ENCODE results near the gene LSR. TPM values are rescaled to one million over a fixed set of nuclear protein-coding genes. Genes with fewer than 3 reads are reported as not detected.

LSR gene
- total and polyA plus RNA-seq, 12 donors, result 8.2 to 106 (median 58.7) TPM

- no peak for TF ChIP-seq POLR2A (IDR thresholded peaks at IDR 0.05)
- TF ChIP-seq CTCF (IDR thresholded peaks at IDR 0.05), result no peak
- no peak overlapping the region for H3K27ac ChIP-seq
- H3K9me3 ChIP-seq (replicated peaks in 1 of 3), result no peaks in the 10 kb centered on the region
- 66 to 84% (median 80%) methylated on average over 10 of the region's 10 CpGs for WGBS, 4 donors
- H3K36me3 ChIP-seq (replicated peaks in 1 of 2), result no peaks in the 10 kb centered on the region
- H3K4me3 ChIP-seq, result no peak overlapping the region
- no peak for DNase-seq
- H3K27me3 ChIP-seq, result no peaks in the 10 kb centered on the region
- peaks cover 13% of the 10 kb centered on the region in 2 donors for H3K4me1 ChIP-seq (replicated peaks in 1 of 2)
- intact Hi-C loops (cut with DNase I), result no loop called here
Measured at GRCh38 chr19:35307931-35308330, 59.1 kb downstream of the LSR start.

GRCh38 chr19:35308910-35309309, 60.1 kb downstream of the LSR start:
- peak overlapping the region in 3 of 5 donors; percentile 45 to 84 (median 58) for H3K27ac ChIP-seq

DNA sequence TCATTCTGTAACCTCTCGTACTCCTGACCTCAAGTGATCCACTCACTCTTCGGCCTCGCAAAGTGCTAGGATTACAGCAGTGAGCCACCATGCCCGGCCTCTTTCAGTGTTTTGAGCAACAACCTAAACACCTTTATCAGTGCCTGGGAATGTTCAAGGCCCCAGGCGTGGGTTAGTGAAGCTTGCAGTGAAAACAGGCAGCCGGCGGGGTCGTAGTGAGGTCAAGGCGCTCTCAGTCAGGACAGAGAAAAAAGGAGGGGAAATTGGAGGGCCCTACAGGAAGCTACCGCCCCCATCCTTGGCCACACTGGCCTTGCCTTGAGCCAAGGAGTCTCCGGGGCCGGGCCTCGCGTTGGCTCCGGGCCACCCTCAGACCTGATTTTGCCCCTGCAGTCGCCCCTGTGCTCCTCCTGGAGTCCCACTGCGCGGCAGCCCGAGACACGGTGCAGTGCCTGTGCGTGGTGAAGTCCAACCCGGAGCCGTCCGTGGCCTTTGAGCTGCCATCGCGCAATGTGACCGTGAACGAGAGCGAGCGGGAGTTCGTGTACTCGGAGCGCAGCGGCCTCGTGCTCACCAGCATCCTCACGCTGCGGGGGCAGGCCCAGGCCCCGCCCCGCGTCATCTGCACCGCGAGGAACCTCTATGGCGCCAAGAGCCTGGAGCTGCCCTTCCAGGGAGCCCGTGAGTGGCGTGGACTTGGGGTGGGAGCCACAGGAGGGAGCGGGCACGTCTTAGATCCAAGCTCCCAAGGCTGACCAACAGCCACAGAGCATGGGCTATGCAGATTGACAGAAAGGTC, 60.9 kb downstream of the LSR start:
- peak in 6 of 7 donors; percentile 76 to 94 (median 90) for DNase-seq
- Histone ChIP-seq H3K27ac (peak overlapping the region in 3 of 5 donors; percentile 45 to 84 (median 58)), H3K9me3 (replicated peaks in 1 of 3) (no peaks in the 10 kb centered on the region), H3K4me3 (no peak overlapping the region), H3K36me3 (replicated peaks in 1 of 2) (no peaks in the 10 kb centered on the region), H3K4me1 (replicated peaks in 1 of 2) (peaks cover 22 to 24% of the 10 kb centered on the region in 2 donors), H3K27me3 (no peaks in the 10 kb centered on the region)
- intact Hi-C loops (cut with DNase I), result no loop called here
- TF ChIP-seq CTCF (IDR thresholded peaks at IDR 0.05), result no peak
- peak in 1 of 2 donors; percentile 28 for TF ChIP-seq POLR2A (IDR thresholded peaks at IDR 0.05)
- WGBS, 4 donors, result 35 to 43% (median 42%) methylated on average over 9 to 47 of the region's 47 CpGs

More at GRCh38 chr19:35308910-35309309, 60.1 kb downstream of the LSR start:
- no peak overlapping the region for H3K4me3 ChIP-seq
- no peaks in the 10 kb centered on the region for H3K9me3 ChIP-seq (replicated peaks in 1 of 3)
- WGBS, 4 donors, result 72 to 91% (median 74%) methylated on average over 7 of the region's 7 CpGs
- intact Hi-C loops (cut with DNase I), result no loop called here
- H3K27me3 ChIP-seq, result no peaks in the 10 kb centered on the region
- no peaks in the 10 kb centered on the region for H3K36me3 ChIP-seq (replicated peaks in 1 of 2)
- peaks cover 22 to 23% of the 10 kb centered on the region in 2 donors for H3K4me1 ChIP-seq (replicated peaks in 1 of 2)
- DNase-seq, result no peak
- TF ChIP-seq CTCF (IDR thresholded peaks at IDR 0.05) (no peak), POLR2A (IDR thresholded peaks at IDR 0.05) (no peak)

DNA sequence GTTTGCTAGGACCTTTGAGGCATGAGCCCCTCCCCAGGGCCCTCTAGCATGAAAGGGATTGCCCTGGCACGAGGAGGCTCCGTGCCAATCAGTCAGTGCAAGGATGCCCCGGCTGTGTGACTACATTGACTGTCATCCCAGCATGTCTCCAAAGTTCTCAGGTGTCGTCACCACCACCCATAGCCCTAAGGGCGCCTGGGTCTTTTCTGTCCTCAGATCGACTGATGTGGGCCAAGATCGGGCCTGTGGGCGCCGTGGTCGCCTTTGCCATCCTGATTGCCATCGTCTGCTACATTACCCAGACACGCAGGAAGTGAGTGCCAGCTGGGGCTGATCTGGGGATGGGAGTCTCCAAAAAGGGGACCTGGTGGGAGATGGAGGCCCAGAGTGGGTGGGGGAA, 61.5 kb downstream of the LSR start:
- Histone ChIP-seq H3K27ac (peak overlapping the region in 1 of 5 donors; percentile 84), H3K4me3 (no peak overlapping the region), H3K36me3 (replicated peaks in 1 of 2) (no peaks in the 10 kb centered on the region), H3K27me3 (no peaks in the 10 kb centered on the region), H3K9me3 (replicated peaks in 1 of 3) (no peaks in the 10 kb centered on the region), H3K4me1 (replicated peaks in 1 of 2) (peaks cover 22 to 24% of the 10 kb centered on the region in 2 donors)
- TF ChIP-seq POLR2A (IDR thresholded peaks at IDR 0.05), result no peak
- no peak for TF ChIP-seq CTCF (IDR thresholded peaks at IDR 0.05)
- 81 to 93% (median 89%) methylated on average over 3 to 12 of the region's 12 CpGs for WGBS, 4 donors
- intact Hi-C loops (cut with DNase I), result no loop called here
- peak in 1 of 7 donors; percentile 23 for DNase-seq
